SHP77 treated with DMSO at 0.1 percent for 48 hours (cell line): Measurements from ENCODE around the gene DISP3.
A peak's percentile ranks its signal among the peaks of the same experiment; 100 is the strongest.

Experiments used
- DNase-seq: peaks from one replicate; lab custom pipeline; 2025; lab: John Stamatoyannopoulos, UW

DISP3 gene

GRCh38 chr1:11478571-11479374, at the start of gene DISP3:
Gene DISP3 (plus strand): TSS chr1:11479155. CDS start chr1:11500993, 21,838 bp downstream.
- DNase-seq: peak; percentile 60

GRCh38 chr1:11429226-11429625, 49.7 kb upstream of the DISP3 start:
- DNase-seq: no peak

GRCh38 chr1:11429935-11430334, 49.0 kb upstream of the DISP3 start:
- no peak for DNase-seq

GRCh38 chr1:11431941-11432507, 46.9 kb upstream of the DISP3 start:
- DNase-seq: no peak

- no peak for DNase-seq
These were observed 46.4 kb upstream of the DISP3 start for GRCh38 chr1:11432526-11432925.

GRCh38 chr1:11434501-11434900, 44.5 kb upstream of the DISP3 start:
- peak; percentile 20 for DNase-seq

- DNase-seq: no peak
These were observed 44.0 kb upstream of the DISP3 start for GRCh38 chr1:11434926-11435325.

- no peak for DNase-seq
These were observed 40.0 kb upstream of the DISP3 start for GRCh38 chr1:11438996-11439395.

GRCh38 chr1:11441211-11441952, 37.6 kb upstream of the DISP3 start:
- DNase-seq: no peak

GRCh38 chr1:11443043-11443442, 35.9 kb upstream of the DISP3 start:
- no peak for DNase-seq

- no peak for DNase-seq
These were observed 34.8 kb upstream of the DISP3 start for GRCh38 chr1:11443961-11444658.

- no peak for DNase-seq
These were observed 34.0 kb upstream of the DISP3 start for GRCh38 chr1:11444907-11445306.

GRCh38 chr1:11447903-11448302, 31.1 kb upstream of the DISP3 start:
- DNase-seq: no peak

GRCh38 chr1:11448373-11449099, 30.4 kb upstream of the DISP3 start:
- no peak for DNase-seq

GRCh38 chr1:11449100-11449403, 29.9 kb upstream of the DISP3 start:
- no peak for DNase-seq

GRCh38 chr1:11450310-11450709, 28.6 kb upstream of the DISP3 start:
- no peak for DNase-seq

GRCh38 chr1:11453742-11454491, 25.0 kb upstream of the DISP3 start:
- DNase-seq: no peak

GRCh38 chr1:11455967-11456570, 22.9 kb upstream of the DISP3 start:
- DNase-seq: no peak

- DNase-seq: no peak
These were observed 22.0 kb upstream of the DISP3 start for GRCh38 chr1:11456965-11457364.

GRCh38 chr1:11458811-11459275, 20.1 kb upstream of the DISP3 start:
- no peak for DNase-seq
